ENCODE data around the gene COL5A1.

The COL5A1 gene

DNA sequence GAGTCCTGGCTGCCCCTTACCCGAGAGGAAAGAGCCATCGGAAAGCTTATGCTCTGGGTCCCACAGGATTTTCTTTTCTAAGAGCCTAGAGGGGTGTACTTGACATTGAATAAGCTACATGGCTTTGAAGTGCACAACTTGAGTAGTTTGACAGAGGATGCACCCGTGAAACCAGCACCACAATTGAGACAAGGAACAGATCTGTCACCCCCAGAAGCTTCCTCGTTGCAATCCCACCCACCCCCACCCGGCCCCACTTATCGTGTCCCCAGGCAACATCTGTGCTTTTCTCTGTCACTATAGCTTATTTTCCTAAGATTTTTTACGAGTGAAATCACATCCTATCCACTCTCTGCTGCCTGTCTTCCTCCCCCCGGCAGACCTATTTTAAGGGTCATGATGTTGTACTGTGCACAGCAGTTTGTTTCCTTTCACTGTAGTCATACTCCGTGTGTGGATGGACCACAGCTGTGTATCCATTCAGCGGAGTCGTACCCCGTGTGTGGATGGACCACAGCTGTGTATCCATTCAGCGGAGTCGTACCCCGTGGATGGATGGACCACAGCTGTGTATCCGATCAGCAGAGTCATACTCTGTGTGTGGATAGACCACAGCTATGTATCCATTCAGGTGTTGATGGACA, 230.2 kb downstream of the COL5A1 start:
- no peak for TF ChIP-seq EZH2phosphoT487 (IDR thresholded peaks at IDR 0.05; ENCODE audit: low read depth)
- TF ChIP-seq, protein P1, sequence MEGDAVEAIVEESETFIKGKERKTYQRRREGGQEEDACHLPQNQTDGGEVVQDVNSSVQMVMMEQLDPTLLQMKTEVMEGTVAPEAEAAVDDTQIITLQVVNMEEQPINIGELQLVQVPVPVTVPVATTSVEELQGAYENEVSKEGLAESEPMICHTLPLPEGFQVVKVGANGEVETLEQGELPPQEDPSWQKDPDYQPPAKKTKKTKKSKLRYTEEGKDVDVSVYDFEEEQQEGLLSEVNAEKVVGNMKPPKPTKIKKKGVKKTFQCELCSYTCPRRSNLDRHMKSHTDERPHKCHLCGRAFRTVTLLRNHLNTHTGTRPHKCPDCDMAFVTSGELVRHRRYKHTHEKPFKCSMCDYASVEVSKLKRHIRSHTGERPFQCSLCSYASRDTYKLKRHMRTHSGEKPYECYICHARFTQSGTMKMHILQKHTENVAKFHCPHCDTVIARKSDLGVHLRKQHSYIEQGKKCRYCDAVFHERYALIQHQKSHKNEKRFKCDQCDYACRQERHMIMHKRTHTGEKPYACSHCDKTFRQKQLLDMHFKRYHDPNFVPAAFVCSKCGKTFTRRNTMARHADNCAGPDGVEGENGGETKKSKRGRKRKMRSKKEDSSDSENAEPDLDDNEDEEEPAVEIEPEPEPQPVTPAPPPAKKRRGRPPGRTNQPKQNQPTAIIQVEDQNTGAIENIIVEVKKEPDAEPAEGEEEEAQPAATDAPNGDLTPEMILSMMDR (IDR thresholded peaks at IDR 0.05; ENCODE audit: low read depth, low read length), result no peak
- Histone ChIP-seq H3K79me2 (ENCODE audit: low read length) (no peaks in the 10 kb centered on the region), H2AFZ (ENCODE audit: low read depth, low read length) (no peak overlapping the region), H4K20me1 (ENCODE audit: insufficient read depth, low read length) (no peaks in the 10 kb centered on the region), H3K9me3 (ENCODE audit: insufficient read depth, low read length) (0 out of 2 replicates have a peak, but pooled peaks cover 12% of the 10 kb centered on the region), H3K9ac (ENCODE audit: low read length) (no peak overlapping the region), H3K27ac (ENCODE audit: low read length) (no peak overlapping the region), H3K36me3 (replicated peaks; ENCODE audit: low read depth, low read length) (peaks cover 4% of the 10 kb centered on the region), H3K4me2 (ENCODE audit: low read length) (no peak overlapping the region), H3K27me3 (ENCODE audit: low read depth, low read length) (no peaks in the 10 kb centered on the region), H3K4me1 (ENCODE audit: low read length) (peaks cover 20% of the 10 kb centered on the region), H3K4me3 (ENCODE audit: low read length) (no peak overlapping the region)

DNA sequence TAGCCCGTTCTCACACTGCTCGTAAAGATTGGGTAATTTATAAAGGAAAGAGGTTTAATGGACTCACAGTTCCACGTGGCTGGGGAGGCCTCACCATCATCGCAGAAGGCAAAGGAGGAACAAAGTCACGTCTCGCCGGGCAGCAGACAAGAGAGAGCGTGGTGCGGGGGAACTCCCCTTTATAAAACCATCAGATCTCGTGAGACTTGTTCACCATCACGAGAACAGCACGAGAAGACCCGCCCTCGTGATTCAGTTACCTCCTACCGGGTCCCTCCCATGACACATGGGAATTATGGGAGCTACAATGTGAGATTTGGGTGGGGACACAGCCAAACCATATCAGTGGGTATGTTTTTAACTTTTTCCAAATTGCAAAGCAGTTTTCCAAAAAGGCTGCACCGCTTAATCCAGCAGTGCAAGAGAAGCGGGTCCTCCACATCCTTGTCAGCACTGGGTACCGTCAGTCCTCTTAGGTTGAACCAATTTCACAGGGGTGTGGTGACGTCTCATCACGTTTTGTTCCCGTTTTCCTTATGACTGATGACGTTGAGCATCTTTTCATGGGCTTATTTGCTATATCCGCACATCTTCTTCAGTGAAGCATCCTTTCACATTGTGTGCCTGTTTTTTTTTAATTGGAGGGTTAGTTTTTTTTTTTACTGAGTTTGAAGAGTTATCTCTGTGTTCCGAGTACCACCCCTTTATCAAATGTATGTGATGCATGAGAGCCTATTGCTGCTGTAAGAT, 231.1 kb downstream of the COL5A1 start:
- H3K4me1 ChIP-seq (ENCODE audit: low read length), result peaks cover 20% of the 10 kb centered on the region
- H3K79me2 ChIP-seq (ENCODE audit: low read length), result no peaks in the 10 kb centered on the region
- H3K9me3 ChIP-seq (ENCODE audit: insufficient read depth, low read length), result 0 out of 2 replicates have a peak, but pooled peaks cover 12% of the 10 kb centered on the region
- no peak overlapping the region for H3K9ac ChIP-seq (ENCODE audit: low read length)
- TF ChIP-seq, protein P1 (IDR thresholded peaks at IDR 0.05; ENCODE audit: low read depth, low read length), result no peak
- TF ChIP-seq EZH2phosphoT487 (IDR thresholded peaks at IDR 0.05; ENCODE audit: low read depth), result no peak
- H3K27me3 ChIP-seq (ENCODE audit: low read depth, low read length), result no peaks in the 10 kb centered on the region
- H2AFZ ChIP-seq (ENCODE audit: low read depth, low read length), result no peak overlapping the region
- no peaks in the 10 kb centered on the region for H4K20me1 ChIP-seq (ENCODE audit: insufficient read depth, low read length)
- peaks cover 4% of the 10 kb centered on the region for H3K36me3 ChIP-seq (replicated peaks; ENCODE audit: low read depth, low read length)
- H3K4me2 ChIP-seq (ENCODE audit: low read length), result no peak overlapping the region
- no peak overlapping the region for H3K4me3 ChIP-seq (ENCODE audit: low read length)
- no peak overlapping the region for H3K27ac ChIP-seq (ENCODE audit: low read length)

DNA sequence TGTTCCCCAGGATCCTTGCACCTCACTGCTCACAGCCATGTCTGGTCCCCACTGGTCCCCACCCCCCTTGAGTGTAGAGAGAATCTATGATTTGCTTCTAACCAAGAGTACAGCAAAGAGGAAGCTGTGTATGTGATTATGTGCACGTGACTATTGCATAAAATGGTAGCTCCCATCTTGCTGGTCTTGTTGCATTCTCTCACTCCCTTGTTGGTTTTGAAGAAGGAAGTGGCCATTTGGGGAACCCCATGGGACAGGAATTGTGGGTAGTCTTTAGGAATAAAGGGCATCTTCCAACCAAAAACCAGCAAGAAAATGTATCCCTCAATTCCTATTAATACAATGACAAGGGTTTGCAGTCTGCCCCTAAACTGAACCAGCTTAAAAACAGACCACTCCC, 233.8 kb downstream of the COL5A1 start:
- no peak overlapping the region for H3K9ac ChIP-seq (ENCODE audit: low read length)
- no peak for TF ChIP-seq EZH2phosphoT487 (IDR thresholded peaks at IDR 0.05; ENCODE audit: low read depth)
- TF ChIP-seq, protein P1 (IDR thresholded peaks at IDR 0.05; ENCODE audit: low read depth, low read length), result no peak
- H3K27ac ChIP-seq (ENCODE audit: low read length), result no peak overlapping the region
- H2AFZ ChIP-seq (ENCODE audit: low read depth, low read length), result peak overlapping the region; percentile 32; the same call in 1 of the 2 replicates
- no peak overlapping the region for H3K4me3 ChIP-seq (ENCODE audit: low read length)
- no peaks in the 10 kb centered on the region for H3K27me3 ChIP-seq (ENCODE audit: low read depth, low read length)
- H3K9me3 ChIP-seq (ENCODE audit: insufficient read depth, low read length), result 0 out of 2 replicates have a peak, but pooled peaks cover 12% of the 10 kb centered on the region
- no peaks in the 10 kb centered on the region for H3K79me2 ChIP-seq (ENCODE audit: low read length)
- no peaks in the 10 kb centered on the region for H4K20me1 ChIP-seq (ENCODE audit: insufficient read depth, low read length)
- peaks cover 6% of the 10 kb centered on the region; the same call in 1 of the 2 replicates for H3K4me1 ChIP-seq (ENCODE audit: low read length)
- no peak overlapping the region for H3K4me2 ChIP-seq (ENCODE audit: low read length)
- peaks cover 4% of the 10 kb centered on the region for H3K36me3 ChIP-seq (replicated peaks; ENCODE audit: low read depth, low read length)

DNA sequence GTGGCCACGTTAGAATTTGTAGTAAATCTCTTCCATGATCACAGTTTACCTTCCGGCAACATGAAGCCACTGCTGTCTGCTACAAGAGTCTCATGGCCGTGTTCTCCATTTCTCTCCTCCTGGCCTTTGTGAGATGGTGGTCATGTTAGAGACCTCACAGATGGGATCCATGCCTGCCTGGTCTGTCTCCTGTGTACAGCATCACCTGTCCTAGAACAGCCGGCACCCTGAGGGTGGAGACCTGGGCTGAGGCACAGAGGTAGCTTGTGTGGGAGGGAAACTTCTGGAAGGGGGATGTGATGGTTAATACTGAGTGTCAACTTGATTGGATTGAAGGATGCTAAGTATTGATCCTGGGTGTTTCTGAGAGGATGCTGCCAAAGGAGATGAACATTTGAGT, 235.9 kb downstream of the COL5A1 start:
- TF ChIP-seq, protein P1 (IDR thresholded peaks at IDR 0.05; ENCODE audit: low read depth, low read length), result no peak
- TF ChIP-seq EZH2phosphoT487 (IDR thresholded peaks at IDR 0.05; ENCODE audit: low read depth), result no peak
- Histone ChIP-seq H3K27me3 (ENCODE audit: low read depth, low read length) (no peaks in the 10 kb centered on the region), H3K4me1 (ENCODE audit: low read length) (peaks cover 6% of the 10 kb centered on the region; the same call in 1 of the 2 replicates), H3K27ac (ENCODE audit: low read length) (no peak overlapping the region), H3K36me3 (replicated peaks; ENCODE audit: low read depth, low read length) (peaks cover 4% of the 10 kb centered on the region), H2AFZ (ENCODE audit: low read depth, low read length) (no peak overlapping the region), H3K4me3 (ENCODE audit: low read length) (no peak overlapping the region), H3K4me2 (ENCODE audit: low read length) (no peak overlapping the region), H3K79me2 (ENCODE audit: low read length) (no peaks in the 10 kb centered on the region), H3K9ac (ENCODE audit: low read length) (no peak overlapping the region), H4K20me1 (ENCODE audit: insufficient read depth, low read length) (no peaks in the 10 kb centered on the region), H3K9me3 (ENCODE audit: insufficient read depth, low read length) (0 out of 2 replicates have a peak, but pooled peaks cover 9% of the 10 kb centered on the region)
